Right lobe of liver (tissue), 4 donors: Measurements from ENCODE around the gene CXCL12.

ENCODE experiments used
- CTCF ChIP-seq, 4 donors: fragments of 200-600 bp in 3 of 4; fragments of 450-650 bp in 1 of 4; IDR thresholded peaks; one replicate each; pipeline versions ENCODE4 v1.5.1 to v1.8.0; 2016 to 2022; ENCODE audit warnings: antibody characterized with exemption in 4 of 4, mild to moderate bottlenecking in 2 of 4
- POLR2A ChIP-seq: fragments of 450-650 bp; IDR thresholded peaks from one replicate; pipeline ENCODE4 v1.6.1; 2017; ENCODE audit warnings: antibody characterized with exemption, mild to moderate bottlenecking
- donor health status: DM: no; HTN: no; CAD: no.
- donor health status: DM: no; HTN: no; CAD: no.
- donor health status: DM: no; HTN: yes; CAD: no.

DNA sequence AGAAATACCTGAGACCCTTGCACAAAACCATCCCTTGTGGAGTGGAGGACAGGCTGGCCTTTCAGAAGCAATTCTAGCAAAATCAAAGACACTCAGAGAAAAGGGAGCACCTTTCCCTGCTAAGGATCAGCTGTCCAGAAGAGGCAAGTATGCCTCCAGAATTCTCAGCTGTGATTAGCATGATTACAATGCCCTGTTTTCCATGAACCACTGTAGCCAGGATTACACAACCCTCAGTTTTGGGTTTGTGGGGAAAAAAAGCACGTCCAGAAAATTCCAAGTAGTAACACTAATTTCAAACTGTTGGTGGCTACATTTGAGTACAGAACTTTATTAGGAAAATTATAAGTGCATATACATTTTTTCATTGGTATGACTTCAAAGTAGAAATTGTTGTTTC, 15.0 kb downstream of the CXCL12 start:
- no peak for TF ChIP-seq POLR2A
- TF ChIP-seq CTCF (IDR thresholded peaks at IDR 0.05): no peak
